ENCODE measurements around the gene VPS13D.

Gene VPS13D

DNA sequence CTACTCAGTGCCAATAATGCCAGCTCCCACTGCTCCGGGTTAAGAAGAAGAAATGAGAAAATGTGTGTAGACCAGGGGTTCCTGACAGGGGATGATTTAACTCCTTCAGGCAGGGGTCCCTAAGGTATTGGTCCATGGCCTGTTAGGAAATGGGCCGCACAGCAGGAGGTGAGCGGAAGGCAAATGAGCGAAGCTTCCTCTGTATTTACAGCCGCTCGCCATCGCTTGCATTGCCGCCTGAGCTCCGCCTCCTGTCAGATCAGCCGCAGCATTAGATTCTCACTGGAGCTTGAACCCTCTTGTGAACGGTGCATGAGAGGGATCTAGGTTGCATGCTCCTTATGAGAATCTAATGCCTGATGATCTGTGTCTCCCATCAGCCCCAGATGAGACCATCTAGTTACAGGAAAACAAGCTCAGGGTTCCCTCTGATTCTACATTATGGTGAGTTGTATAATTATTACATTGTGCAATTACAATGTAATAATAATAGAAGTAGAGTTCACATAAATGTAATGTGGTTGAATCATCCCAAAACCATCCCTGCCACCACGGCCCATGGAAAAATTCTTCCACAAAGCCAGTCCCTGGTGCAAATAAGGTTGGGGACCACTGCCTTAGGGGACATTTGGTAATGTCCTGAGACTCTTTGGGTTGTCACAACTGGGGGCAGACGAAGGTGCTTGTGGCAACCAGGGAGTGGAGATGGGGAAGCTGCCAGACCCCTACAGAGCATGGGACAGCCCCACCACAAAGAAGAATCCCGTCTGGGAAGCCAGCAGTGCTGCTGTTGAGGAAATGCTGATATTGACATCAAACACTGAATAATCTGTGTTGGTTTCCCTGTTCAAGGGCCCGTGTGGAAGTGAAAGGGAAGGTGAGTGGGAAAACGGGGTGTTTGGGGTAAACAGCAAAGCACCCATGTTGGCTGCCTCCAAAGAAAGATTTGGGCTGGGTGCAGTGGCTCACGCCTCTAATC is 327.4 kb downstream of the VPS13D start:
- no peak for DNase-seq

DNA sequence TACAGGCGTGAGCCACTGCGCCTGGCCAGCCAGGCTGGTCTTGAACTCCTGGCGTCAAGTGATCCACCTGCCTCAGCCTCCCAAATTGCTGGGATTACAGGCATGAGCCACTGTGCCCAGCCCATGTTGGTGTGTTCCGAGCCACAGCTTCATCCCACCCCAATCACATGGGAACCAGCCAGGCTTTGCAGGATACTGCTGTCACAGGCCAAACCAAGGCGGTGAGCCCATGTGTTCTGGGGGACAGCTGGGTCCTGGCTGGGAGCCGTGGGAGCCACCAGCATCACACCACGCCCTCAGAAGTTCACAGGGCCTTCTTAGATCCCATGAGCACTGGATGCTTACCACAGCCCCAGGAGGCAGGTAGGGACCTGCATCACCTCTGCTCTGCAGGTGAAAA is 331.3 kb downstream of the VPS13D start:
- DNase-seq, result no peak

All from SHP77 (cell line).